Subcutaneous adipose tissue (tissue), 4 donors: Measurements from ENCODE around the gene R3HCC1L. TPM values are rescaled to one million over a fixed set of nuclear protein-coding genes. Genes with fewer than 3 reads are reported as not detected.

ENCODE experiments used
- CTCF ChIP-seq: fragments of 450-650 bp; IDR thresholded peaks from one replicate; pipeline ENCODE4 v1.5.1; 2016; ENCODE audit warnings: low read depth, mild to moderate bottlenecking, control low read depth, antibody characterized with exemption, moderate library complexity
- total RNA-seq, 4 donors: library from RNA; depleted of rRNA; stranded (reverse); fragments of >200 nt; gene quantifications; one replicate each; pipeline ENCODE4 v1.1.0, GENCODE V29; 2016

R3HCC1L gene
- total RNA-seq, 4 donors from 2014 or later, result 15.2 to 21.1 (median 20.3) TPM

DNA sequence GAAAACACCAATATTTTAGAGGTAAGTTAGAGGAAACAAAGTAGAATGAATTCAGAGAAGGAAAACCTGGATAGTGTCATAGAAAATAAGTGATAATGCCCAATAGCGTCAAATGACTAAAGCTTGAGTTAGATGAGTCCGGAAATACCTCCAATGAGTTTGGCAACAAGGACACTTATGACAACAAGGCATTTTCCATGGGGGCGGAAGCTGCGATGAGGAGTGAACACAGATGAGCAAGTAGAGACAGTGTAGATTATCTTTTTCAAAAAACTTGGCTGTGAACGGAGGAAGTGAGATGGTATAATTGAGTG is 383 bp upstream of the R3HCC1L start:
- TF ChIP-seq CTCF, result no peak

DNA sequence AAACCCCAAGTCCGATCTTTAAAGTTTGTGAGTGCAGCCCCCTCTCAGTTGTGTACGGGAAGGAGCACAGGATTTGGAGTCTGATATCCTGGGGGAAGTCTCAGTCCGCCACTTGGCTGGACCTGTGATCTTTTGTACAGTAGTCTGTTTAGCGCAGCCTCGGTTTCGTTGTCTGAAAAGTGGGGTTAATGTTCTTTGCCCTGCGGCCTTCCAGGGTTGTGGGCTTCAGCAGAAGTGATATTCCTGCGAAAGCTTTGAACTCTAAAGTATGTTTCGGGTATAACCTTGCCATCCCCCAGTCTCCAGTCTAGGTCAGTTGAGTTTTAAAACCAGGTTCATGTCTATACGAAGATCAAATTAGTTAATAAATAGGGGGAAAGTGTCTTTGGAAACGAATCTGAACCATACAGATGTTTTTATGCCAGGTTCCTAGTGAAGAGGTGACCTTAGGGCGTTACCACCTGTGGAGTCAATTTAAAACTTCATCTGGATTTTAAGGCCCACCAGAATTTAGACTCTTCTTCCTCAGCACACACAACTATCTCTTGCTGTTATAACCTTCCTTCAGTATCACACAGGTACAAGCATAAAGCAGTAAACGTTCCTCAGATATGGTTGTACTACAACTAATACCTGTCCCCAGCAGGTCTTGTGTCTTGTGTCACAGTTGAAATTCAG is 904 bp downstream of the R3HCC1L start:
- no peak for TF ChIP-seq CTCF

DNA sequence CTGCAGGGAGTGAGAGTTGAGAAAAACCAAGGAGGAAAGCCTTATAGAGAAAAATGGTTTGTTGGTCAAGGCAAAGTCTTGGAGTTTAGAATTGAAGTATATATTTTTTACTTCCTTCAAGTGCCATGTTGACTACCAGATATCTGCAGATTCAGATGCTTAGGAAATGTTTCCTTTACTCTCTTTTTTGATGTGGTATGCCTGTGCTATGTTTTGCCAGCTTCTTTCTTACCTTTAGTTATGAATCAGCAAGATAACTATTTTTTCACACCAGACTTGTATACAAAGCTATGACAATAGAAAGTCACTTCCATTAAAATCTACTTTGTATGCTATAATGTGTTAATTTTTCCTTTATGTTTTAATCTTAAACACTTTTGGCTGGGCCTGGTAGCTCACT is 3.6 kb downstream of the R3HCC1L start:
- TF ChIP-seq CTCF, result no peak

- no peak for TF ChIP-seq CTCF
Observed at GRCh38 chr10:98139431-98139830, 5.0 kb downstream of the R3HCC1L start.

GRCh38 chr10:98141484-98142073 is 7.1 kb downstream of the R3HCC1L start:
- no peak for TF ChIP-seq CTCF

- no peak for TF ChIP-seq CTCF
Observed at GRCh38 chr10:98144985-98145384, 10.5 kb downstream of the R3HCC1L start.

GRCh38 chr10:98149858-98150257 is 15.4 kb downstream of the R3HCC1L start:
- TF ChIP-seq CTCF, result no peak
